Measurements from ENCODE around the gene ZSWIM6.
A peak's percentile ranks its signal among the peaks of the same experiment; 100 is the strongest.

Gene ZSWIM6

DNA sequence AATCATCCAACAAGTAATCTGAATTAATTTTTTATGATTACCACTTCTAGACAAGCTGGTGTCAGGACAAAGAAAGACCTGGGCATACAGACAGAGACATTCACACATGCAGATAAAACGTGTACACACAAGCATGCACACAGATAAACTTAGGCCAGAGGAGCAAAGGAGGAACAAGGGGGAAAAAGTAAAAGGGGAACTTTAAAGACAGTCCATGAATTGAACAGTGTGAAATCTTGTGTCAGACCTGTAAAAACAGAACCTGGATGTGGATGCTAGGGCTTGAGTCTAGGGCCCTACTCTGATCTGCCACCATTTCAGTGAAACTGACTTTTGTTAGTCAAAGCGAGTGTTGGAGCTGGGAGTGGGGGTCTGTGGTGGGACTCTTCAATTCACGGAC is 11.2 kb upstream of the ZSWIM6 start:
- no peaks in the 10 kb centered on the region for H3K36me3 Mint-ChIP-seq
- no peaks in the 10 kb centered on the region for H3K9me3 Mint-ChIP-seq
- H3K4me3 Mint-ChIP-seq, result no peak overlapping the region
- no peak overlapping the region for H3K27ac Mint-ChIP-seq
- H3K4me1 Mint-ChIP-seq, result peaks cover 14% of the 10 kb centered on the region
- peaks cover 6% of the 10 kb centered on the region for H3K27me3 Mint-ChIP-seq

DNA sequence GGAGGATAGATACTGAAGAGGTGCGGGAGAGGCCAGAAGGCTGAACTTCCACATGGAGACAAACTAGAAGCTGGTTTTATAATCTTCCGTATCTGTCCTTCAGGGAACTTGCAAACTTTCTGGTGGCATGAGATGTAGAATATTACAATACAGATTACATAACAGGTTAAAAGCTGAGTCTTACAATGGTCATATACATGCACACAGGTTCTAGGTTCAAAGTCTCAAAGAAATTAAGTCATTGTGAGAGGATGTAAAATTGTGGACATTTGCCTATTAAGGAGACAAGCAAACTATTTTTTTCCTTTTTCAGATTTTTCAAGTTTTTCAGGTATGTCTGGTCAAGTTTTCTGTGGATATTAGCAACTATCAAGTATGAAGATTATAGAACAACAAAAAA is 10.4 kb upstream of the ZSWIM6 start:
- H3K27ac Mint-ChIP-seq, result no peak overlapping the region
- H3K4me3 Mint-ChIP-seq, result no peak overlapping the region
- no peaks in the 10 kb centered on the region for H3K9me3 Mint-ChIP-seq
- no peaks in the 10 kb centered on the region for H3K36me3 Mint-ChIP-seq
- peaks cover 14% of the 10 kb centered on the region for H3K4me1 Mint-ChIP-seq
- peaks cover 7% of the 10 kb centered on the region for H3K27me3 Mint-ChIP-seq

- Mint-ChIP-seq H3K27me3 (peaks cover 9% of the 10 kb centered on the region), H3K27ac (no peak overlapping the region), H3K4me1 (peaks cover 15% of the 10 kb centered on the region)
Observed at GRCh38 chr5:61322738-61323725, 9.0 kb upstream of the ZSWIM6 start.

DNA sequence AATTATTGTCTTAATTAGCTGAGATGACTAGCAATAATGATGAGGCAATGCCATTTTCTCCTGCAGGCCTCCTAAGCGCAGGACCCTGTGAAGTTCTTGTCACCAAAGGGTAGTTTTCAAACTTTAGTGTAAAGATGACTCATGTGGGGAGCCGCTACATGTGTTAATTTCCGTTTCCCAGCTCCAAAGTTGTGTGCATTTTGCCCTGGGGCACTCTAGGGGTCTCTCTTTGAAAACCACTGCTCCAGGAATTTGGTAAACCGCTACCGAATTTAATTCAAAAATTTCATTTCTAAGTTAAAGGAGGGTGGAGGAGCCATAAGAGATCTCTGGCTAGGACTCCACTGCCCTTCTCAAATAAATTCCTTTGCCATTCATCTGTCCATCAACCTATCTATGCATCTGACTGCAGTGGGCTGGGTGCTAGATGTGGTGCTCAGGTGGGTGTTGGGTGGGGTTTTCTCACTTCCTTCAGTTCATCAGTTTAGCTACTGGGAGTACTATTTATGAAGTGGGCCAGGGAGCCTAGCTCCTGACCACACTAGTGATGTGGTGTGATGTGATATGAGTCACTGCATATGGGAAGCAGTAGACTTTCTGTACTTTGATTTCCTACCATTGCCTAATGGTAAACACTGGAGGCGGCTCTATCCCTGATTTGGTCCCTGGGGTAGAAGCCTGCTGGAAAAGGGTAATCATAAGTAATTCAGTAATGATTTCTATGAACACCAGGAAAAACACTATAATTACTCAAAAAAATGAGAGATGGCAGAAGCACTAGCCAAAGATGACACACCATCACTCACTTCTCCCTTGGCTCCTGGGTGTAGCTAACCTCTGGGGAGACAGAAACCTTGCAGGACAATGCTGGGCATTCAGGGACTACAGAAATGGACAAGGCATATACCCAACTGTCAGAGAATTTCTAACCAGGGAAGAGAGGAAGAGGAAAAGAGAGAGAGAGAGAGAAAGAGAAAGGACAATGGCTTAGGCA is 4.0 kb upstream of the ZSWIM6 start:
- Mint-ChIP-seq H3K27me3 (peaks cover 10% of the 10 kb centered on the region), H3K4me3 (no peak overlapping the region), H3K27ac (peak overlapping the region; percentile 41)

More at GRCh38 chr5:61322738-61323725, 9.0 kb upstream of the ZSWIM6 start:
- Mint-ChIP-seq H3K9me3 (no peaks in the 10 kb centered on the region), H3K36me3 (no peaks in the 10 kb centered on the region), H3K4me3 (no peak overlapping the region)

GRCh38 chr5:61328791-61329549 is 3.1 kb upstream of the ZSWIM6 start:
- peaks cover 27% of the 10 kb centered on the region for H3K4me1 Mint-ChIP-seq

More for the DNA sequence above, 4.0 kb upstream of the ZSWIM6 start:
- H3K36me3 Mint-ChIP-seq, result no peaks in the 10 kb centered on the region
- H3K9me3 Mint-ChIP-seq, result no peaks in the 10 kb centered on the region
- peaks cover 25% of the 10 kb centered on the region for H3K4me1 Mint-ChIP-seq

GRCh38 chr5:61329550-61330128 is 2.4 kb upstream of the ZSWIM6 start:
- Mint-ChIP-seq H3K4me3 (peak overlapping the region; percentile 84), H3K27ac (peak overlapping the region; percentile 75)

More at GRCh38 chr5:61328791-61329549, 3.1 kb upstream of the ZSWIM6 start:
- H3K9me3 Mint-ChIP-seq, result no peaks in the 10 kb centered on the region
- no peak overlapping the region for H3K27ac Mint-ChIP-seq
- H3K27me3 Mint-ChIP-seq, result peaks cover 10% of the 10 kb centered on the region
- peak overlapping the region; percentile 47 for H3K4me3 Mint-ChIP-seq
- no peaks in the 10 kb centered on the region for H3K36me3 Mint-ChIP-seq

DNA sequence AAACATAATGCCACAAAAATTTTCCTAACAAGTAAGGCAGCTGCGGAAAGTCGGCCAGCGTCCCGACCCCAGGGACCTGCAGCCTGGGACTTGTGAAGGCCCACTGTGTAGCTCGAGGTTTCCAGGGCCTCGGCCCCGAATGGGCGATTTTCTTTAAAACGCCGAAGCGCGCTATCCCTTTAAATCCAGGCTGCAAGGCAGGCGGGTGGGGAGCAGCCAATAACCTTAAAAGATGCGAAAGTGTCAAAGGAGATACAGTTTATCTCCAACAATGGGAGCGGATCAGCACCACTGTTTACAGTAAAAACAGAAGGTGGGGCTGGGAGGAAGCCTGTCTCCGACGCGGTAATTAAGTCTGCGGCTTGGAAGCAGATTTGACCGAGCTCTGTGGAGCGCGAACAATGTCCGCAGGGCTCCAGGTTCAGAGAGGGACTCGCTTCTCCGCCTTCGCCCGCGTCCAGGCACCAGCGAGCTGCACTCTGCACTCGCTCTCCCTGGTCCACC is 1.7 kb upstream of the ZSWIM6 start:
- peak overlapping the region; percentile 84 for H3K4me3 Mint-ChIP-seq
- H3K9me3 Mint-ChIP-seq, result no peaks in the 10 kb centered on the region
- peak overlapping the region; percentile 23 for H3K27ac Mint-ChIP-seq
- no peaks in the 10 kb centered on the region for H3K36me3 Mint-ChIP-seq
- H3K4me1 Mint-ChIP-seq, result peaks cover 41% of the 10 kb centered on the region
- peaks cover 9% of the 10 kb centered on the region for H3K27me3 Mint-ChIP-seq

More at GRCh38 chr5:61329550-61330128, 2.4 kb upstream of the ZSWIM6 start:
- Mint-ChIP-seq H3K27me3 (peaks cover 10% of the 10 kb centered on the region), H3K9me3 (no peaks in the 10 kb centered on the region), H3K36me3 (no peaks in the 10 kb centered on the region), H3K4me1 (peaks cover 33% of the 10 kb centered on the region)

- H3K27ac Mint-ChIP-seq, result no peak overlapping the region
- H3K36me3 Mint-ChIP-seq, result no peaks in the 10 kb centered on the region
- H3K4me3 Mint-ChIP-seq, result peak overlapping the region; percentile 94
- peaks cover 46% of the 10 kb centered on the region for H3K4me1 Mint-ChIP-seq
- H3K27me3 Mint-ChIP-seq, result peaks cover 8% of the 10 kb centered on the region
- H3K9me3 Mint-ChIP-seq, result no peaks in the 10 kb centered on the region
Observed at GRCh38 chr5:61330845-61331406, 1.1 kb upstream of the ZSWIM6 start.

DNA sequence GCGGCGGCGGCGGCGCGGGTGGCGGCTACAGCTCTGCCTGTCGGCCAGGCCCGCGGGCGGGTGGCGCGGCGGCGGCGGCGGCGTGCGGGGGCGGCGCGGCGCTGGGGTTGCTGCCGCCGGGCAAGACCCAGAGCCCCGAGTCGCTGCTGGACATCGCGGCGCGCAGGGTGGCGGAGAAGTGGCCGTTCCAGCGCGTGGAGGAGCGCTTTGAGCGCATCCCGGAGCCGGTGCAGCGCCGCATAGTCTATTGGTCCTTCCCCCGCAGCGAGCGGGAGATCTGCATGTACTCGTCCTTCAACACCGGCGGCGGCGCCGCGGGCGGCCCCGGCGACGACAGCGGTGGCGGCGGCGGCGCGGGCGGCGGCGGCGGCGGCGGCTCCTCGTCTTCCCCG is 296 bp downstream of the ZSWIM6 start:
- Mint-ChIP-seq H3K4me1 (peaks cover 49% of the 10 kb centered on the region), H3K36me3 (peaks cover 5% of the 10 kb centered on the region)

GRCh38 chr5:61332851-61333320 is 828 bp downstream of the ZSWIM6 start:
- peaks cover 4% of the 10 kb centered on the region for H3K27me3 Mint-ChIP-seq
- no peaks in the 10 kb centered on the region for H3K9me3 Mint-ChIP-seq
- peaks cover 5% of the 10 kb centered on the region for H3K36me3 Mint-ChIP-seq
- H3K4me1 Mint-ChIP-seq, result peaks cover 54% of the 10 kb centered on the region
- H3K27ac Mint-ChIP-seq, result no peak overlapping the region
- peak overlapping the region; percentile 84 for H3K4me3 Mint-ChIP-seq

More for the DNA sequence above, 296 bp downstream of the ZSWIM6 start:
- Mint-ChIP-seq H3K27ac (no peak overlapping the region), H3K9me3 (no peaks in the 10 kb centered on the region), H3K27me3 (peaks cover 4% of the 10 kb centered on the region), H3K4me3 (peak overlapping the region; percentile 94)

- Mint-ChIP-seq H3K27me3 (peaks cover 3% of the 10 kb centered on the region), H3K4me1 (peaks cover 54% of the 10 kb centered on the region), H3K9me3 (no peaks in the 10 kb centered on the region), H3K4me3 (peak overlapping the region; percentile 84), H3K27ac (no peak overlapping the region), H3K36me3 (peaks cover 5% of the 10 kb centered on the region)
Observed at GRCh38 chr5:61333321-61333953, 1.4 kb downstream of the ZSWIM6 start.

- peak overlapping the region; percentile 63 for H3K27ac Mint-ChIP-seq
- no peaks in the 10 kb centered on the region for H3K9me3 Mint-ChIP-seq
- peak overlapping the region; percentile 84 for H3K4me3 Mint-ChIP-seq
- peaks cover 48% of the 10 kb centered on the region for H3K4me1 Mint-ChIP-seq
- H3K27me3 Mint-ChIP-seq, result peaks cover 2% of the 10 kb centered on the region
- H3K36me3 Mint-ChIP-seq, result peaks cover 5% of the 10 kb centered on the region
Observed at GRCh38 chr5:61333954-61334867, 2.2 kb downstream of the ZSWIM6 start.

All from activated naive CD4-positive, alpha-beta T cell treated with anti-CD3 and anti-CD28 coated beads, Interleukin-2, amount 50 U/mL, for 24 hours (primary cell).